HG03280 (cell line): ENCODE measurements around the gene PPP1R1C.

ENCODE experiments used
- ATAC-seq: cut with Tn5 transposase; IDR thresholded peaks from one replicate; pipeline ENCODE4 v1.9.1; 2021; ENCODE audit warnings: mild to moderate bottlenecking, moderate library complexity; ENCODE audit not compliant: unreplicated experiment

The PPP1R1C gene

GRCh38 chr2:182058056-182058455, 72.4 kb downstream of the PPP1R1C start:
- ATAC-seq = no peak

DNA sequence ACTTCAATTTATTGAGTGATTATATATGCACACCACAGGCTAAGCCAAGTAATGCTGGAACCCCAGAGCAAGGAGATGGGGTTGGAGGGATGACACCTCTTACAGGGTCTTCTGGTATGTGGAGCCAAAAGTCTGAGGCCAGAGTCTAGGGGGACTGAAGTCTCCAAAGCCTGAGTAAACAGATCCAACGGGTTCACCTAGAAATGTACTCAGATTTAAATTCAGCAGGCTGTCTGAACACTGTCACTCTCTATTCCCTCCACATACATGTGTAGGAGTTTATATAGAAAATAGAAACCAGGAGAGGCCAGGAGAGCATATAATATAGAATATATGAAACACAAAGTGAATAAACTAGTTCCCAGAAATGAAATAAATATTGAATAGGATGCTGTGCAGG, 76.1 kb downstream of the PPP1R1C start:
- no peak for ATAC-seq

- no peak for ATAC-seq
These were observed 76.8 kb downstream of the PPP1R1C start for GRCh38 chr2:182062329-182062972.

- ATAC-seq = no peak
These were observed 78.5 kb downstream of the PPP1R1C start for GRCh38 chr2:182064019-182064778.

- ATAC-seq = no peak
These were observed 80.9 kb downstream of the PPP1R1C start for GRCh38 chr2:182066400-182067087.

- ATAC-seq = no peak
These were observed 81.7 kb downstream of the PPP1R1C start for GRCh38 chr2:182067393-182067792.

GRCh38 chr2:182068811-182069210, 83.2 kb downstream of the PPP1R1C start:
- ATAC-seq = no peak

DNA sequence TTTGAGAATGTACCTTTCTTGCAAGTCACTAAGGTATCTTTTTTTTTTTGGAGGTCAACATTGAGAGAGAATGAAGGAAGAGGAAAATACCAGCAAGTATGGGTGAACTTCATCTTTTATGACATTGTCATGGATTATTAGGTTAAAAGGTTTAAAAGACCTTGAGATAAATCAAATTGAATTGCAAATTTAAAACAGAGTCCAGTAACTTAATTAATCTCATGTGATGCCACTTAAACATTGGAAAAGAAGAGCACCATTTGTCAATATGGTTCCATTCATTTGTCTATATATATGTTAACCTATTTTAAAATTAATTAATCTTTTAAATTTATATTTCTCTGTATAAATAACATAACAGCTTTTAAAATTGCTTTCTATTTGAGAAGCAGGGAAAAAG, 83.8 kb downstream of the PPP1R1C start:
- no peak for ATAC-seq

- no peak for ATAC-seq
These were observed 84.3 kb downstream of the PPP1R1C start for GRCh38 chr2:182069908-182070307.

- ATAC-seq = no peak
These were observed 85.1 kb downstream of the PPP1R1C start for GRCh38 chr2:182070736-182071135.

- no peak for ATAC-seq
These were observed 87.2 kb downstream of the PPP1R1C start for GRCh38 chr2:182072861-182073260.

GRCh38 chr2:182073613-182074012, 88.0 kb downstream of the PPP1R1C start:
- ATAC-seq = no peak

- ATAC-seq = peak; percentile 48
These were observed 91.4 kb downstream of the PPP1R1C start for GRCh38 chr2:182077023-182077422.

- no peak for ATAC-seq
These were observed 91.9 kb downstream of the PPP1R1C start for GRCh38 chr2:182077448-182078142.

DNA sequence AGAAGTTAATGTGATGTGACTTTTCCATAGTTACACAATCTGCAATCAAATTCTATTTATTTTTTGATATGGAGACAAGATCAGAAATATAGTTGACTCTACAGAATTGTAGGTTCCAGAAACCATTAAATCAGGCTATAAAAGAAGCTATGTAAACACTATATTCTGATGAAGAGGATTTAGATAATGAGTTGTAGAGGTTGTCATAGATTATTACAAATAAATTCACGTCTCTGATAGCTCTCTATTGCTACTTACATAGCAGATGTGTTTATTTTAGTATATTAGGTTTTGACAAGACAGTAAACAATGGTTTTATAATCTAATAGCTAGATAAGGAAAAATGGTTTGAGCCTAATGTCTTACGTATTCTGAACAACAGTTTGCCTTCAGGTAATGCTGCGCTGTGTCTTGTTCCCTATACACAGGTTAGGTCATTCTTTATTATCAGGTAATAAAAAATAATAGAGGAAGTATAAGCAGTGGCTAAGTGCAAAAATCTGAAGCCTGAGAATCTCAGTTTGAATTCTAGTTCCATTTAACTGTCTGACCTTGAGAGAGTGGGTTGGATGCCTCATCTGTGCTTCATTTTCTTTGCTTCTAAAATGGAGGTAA, 93.4 kb downstream of the PPP1R1C start:
- no peak for ATAC-seq

DNA sequence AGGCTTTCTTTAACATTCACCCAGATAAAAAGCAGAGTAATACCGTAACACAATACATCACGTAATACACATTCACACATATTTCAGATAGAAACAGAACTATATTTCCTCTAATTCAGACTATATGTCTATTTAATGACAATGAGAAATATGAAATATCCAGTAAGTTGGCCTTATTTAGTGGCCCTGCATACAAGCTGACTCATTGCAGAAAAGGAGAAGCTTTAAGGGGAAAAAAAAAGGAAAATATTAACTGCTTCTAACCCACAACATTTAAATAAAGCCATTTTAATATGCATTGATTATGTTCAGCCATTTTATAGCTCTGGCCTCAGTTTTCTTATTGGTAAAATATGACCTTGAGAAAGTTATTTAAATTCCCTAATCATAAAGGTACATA, 94.8 kb downstream of the PPP1R1C start:
- ATAC-seq = no peak

GRCh38 chr2:182081602-182082260, 96.1 kb downstream of the PPP1R1C start:
- ATAC-seq = no peak

GRCh38 chr2:182088681-182089320, 103.1 kb downstream of the PPP1R1C start:
- no peak for ATAC-seq

DNA sequence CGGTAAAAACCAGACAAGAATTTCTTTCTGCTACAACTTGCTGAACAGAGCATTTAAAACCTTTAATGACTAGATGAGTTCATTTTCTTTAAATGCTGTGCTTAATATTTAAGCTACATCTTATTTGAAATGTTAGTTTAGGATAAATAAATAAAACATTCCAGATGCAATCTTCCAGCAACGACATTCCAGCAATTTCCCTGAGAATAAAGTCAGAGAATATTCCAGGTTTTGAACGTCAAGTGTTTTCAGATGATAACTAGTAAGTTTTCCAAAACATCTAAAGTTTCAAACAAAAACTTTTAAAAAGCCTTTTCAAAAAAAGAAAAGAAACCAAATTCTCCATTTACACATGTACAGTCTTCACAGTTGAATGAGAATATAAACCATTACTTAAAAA, 104.8 kb downstream of the PPP1R1C start:
- no peak for ATAC-seq

GRCh38 chr2:182097571-182098164, 112.0 kb downstream of the PPP1R1C start:
- no peak for ATAC-seq
